ENCODE results near the gene GKN2.

GKN2 gene

DNA sequence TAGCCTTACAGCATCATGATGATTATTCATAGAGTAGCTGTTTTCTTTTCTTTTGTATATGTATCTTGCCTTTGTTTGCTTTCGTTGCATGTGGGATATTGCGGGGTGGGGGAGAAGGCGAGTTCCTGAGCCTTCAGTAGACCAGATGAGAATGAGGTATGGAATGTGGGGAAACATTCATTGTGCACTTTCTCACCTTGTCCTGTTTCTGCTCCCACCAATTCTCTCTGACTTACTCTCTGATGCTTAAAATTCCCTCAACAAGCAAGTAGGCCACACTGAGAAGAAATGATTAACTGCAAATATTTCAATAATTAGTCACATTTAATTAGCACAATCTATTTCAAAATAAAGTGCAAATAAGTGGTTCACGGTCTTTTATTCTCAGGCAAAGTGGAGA lies 31.0 kb downstream of the GKN2 start:
- Histone ChIP-seq H3K27me3 (no peaks in the 10 kb centered on the region), H3K27ac (no peak overlapping the region), H3K4me3 (ENCODE audit: low read depth in 1 of 2, low read length in 1 of 2) (no peak overlapping the region), H3K9me3 (no peaks in the 10 kb centered on the region), H3K36me3 (no peaks in the 10 kb centered on the region), H3K4me1 (ENCODE audit: control insufficient read depth in 1 of 2, insufficient read depth in 1 of 2, low read depth in 1 of 2, low read length in 1 of 2) (no peaks in the 10 kb centered on the region)
- TF ChIP-seq, protein P1, sequence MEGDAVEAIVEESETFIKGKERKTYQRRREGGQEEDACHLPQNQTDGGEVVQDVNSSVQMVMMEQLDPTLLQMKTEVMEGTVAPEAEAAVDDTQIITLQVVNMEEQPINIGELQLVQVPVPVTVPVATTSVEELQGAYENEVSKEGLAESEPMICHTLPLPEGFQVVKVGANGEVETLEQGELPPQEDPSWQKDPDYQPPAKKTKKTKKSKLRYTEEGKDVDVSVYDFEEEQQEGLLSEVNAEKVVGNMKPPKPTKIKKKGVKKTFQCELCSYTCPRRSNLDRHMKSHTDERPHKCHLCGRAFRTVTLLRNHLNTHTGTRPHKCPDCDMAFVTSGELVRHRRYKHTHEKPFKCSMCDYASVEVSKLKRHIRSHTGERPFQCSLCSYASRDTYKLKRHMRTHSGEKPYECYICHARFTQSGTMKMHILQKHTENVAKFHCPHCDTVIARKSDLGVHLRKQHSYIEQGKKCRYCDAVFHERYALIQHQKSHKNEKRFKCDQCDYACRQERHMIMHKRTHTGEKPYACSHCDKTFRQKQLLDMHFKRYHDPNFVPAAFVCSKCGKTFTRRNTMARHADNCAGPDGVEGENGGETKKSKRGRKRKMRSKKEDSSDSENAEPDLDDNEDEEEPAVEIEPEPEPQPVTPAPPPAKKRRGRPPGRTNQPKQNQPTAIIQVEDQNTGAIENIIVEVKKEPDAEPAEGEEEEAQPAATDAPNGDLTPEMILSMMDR (IDR thresholded peaks at IDR 0.05): no peak

DNA sequence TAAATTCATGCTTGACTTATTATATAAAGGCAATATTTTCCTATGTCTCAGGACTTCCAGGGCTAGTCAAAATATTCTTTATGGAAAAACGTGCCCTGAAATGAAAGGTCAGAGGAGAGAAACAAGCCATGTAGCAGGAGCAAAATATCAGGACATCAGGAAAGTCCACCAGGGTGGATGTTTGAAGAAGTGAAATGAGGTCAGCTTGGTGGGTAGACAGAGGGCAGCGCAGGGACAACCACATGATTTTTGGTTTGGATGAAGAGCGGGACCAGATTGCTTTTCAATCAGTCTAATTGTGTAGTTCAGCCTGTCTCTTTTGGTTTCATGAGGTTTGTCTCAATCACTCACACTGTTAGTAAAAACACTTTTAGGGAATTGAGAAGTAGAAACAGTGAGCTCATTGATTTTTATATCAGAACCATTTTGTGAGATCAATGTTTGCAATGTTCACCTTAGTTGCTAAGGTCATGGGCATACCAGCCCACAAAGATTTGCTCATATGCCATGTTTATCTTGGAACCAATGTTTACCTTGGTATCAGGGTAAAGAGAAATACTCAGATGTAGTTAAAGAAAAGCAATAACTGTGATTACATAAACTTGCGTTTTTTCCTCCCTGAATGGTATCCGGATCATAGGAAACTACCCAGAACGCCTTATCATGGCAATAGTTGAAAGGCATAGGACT lies 32.1 kb downstream of the GKN2 start:
- Histone ChIP-seq H3K4me1 (ENCODE audit: control insufficient read depth in 1 of 2, insufficient read depth in 1 of 2, low read depth in 1 of 2, low read length in 1 of 2) (no peaks in the 10 kb centered on the region), H3K27ac (no peak overlapping the region), H3K4me3 (ENCODE audit: low read depth in 1 of 2, low read length in 1 of 2) (no peak overlapping the region), H3K27me3 (no peaks in the 10 kb centered on the region), H3K9me3 (no peaks in the 10 kb centered on the region), H3K36me3 (no peaks in the 10 kb centered on the region)
- TF ChIP-seq, protein P1 (IDR thresholded peaks at IDR 0.05): no peak

GRCh38 chr2:68918497-68918896 lies 34.2 kb downstream of the GKN2 start:
- TF ChIP-seq, protein P1 (IDR thresholded peaks at IDR 0.05): no peak
- no peaks in the 10 kb centered on the region for H3K4me1 ChIP-seq (ENCODE audit: control insufficient read depth in 1 of 2, insufficient read depth in 1 of 2, low read depth in 1 of 2, low read length in 1 of 2)
- no peak overlapping the region for H3K4me3 ChIP-seq (ENCODE audit: low read depth in 1 of 2, low read length in 1 of 2)
- no peaks in the 10 kb centered on the region for H3K9me3 ChIP-seq
- no peaks in the 10 kb centered on the region for H3K27me3 ChIP-seq
- H3K36me3 ChIP-seq: no peaks in the 10 kb centered on the region
- no peak overlapping the region for H3K27ac ChIP-seq

DNA sequence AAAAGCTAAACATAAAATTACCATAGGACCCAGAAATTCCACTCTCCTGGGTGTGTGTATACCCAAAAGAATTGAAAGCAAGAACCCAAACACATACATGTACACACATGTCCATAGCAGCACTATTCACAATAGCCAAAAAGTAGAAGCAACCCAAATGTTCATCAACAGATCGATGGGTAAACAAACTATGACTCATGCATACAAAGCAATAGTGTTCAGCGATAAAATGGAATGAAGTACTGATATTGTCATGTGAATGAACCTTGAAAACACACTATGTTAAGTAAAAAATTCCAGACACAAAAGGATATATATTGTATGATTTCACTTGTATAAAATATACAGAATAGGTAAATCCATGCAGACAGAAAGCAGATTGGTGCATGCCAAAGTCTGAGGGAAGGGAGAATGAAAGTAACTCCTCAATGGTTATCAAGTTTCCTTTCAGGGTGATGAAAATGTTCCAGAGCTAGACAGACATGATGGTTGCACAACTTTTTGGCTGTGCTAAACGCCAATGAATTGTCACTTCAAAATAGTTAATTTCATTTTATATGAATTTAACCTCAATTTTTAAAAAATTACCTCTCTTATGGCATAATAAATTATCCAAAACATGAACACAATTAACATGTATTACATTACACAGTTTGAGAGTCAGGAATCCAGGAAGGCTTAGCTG lies 35.5 kb downstream of the GKN2 start:
- Histone ChIP-seq H3K27me3 (no peaks in the 10 kb centered on the region), H3K27ac (no peak overlapping the region), H3K4me3 (ENCODE audit: low read depth in 1 of 2, low read length in 1 of 2) (no peak overlapping the region), H3K4me1 (ENCODE audit: control insufficient read depth in 1 of 2, insufficient read depth in 1 of 2, low read depth in 1 of 2, low read length in 1 of 2) (no peaks in the 10 kb centered on the region), H3K9me3 (no peaks in the 10 kb centered on the region), H3K36me3 (no peaks in the 10 kb centered on the region)
- TF ChIP-seq, protein P1 (IDR thresholded peaks at IDR 0.05): no peak

DNA sequence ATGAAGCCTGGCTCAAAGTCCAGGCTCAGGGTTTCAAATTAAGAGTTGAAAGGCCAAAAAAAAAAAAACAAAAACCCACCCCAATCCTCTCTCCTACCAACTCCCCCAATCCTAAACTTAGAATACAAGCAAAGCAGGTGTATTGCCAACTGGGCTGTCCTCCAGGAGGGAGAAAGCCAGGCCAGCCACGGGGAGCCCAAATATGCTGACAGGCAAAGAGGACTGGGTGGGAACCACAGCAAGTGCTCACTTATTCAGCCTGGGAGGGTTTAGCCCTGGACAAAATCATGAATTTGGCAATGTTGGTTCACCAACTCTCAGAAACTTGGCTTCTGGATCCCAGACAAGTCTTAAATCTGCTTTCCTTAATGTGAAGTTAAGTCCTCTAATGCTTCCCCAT lies 36.5 kb downstream of the GKN2 start:
- Histone ChIP-seq H3K4me1 (ENCODE audit: control insufficient read depth in 1 of 2, insufficient read depth in 1 of 2, low read depth in 1 of 2, low read length in 1 of 2) (no peaks in the 10 kb centered on the region), H3K9me3 (no peaks in the 10 kb centered on the region), H3K4me3 (ENCODE audit: low read depth in 1 of 2, low read length in 1 of 2) (no peak overlapping the region), H3K27ac (no peak overlapping the region), H3K27me3 (no peaks in the 10 kb centered on the region), H3K36me3 (no peaks in the 10 kb centered on the region)
- TF ChIP-seq, protein P1 (IDR thresholded peaks at IDR 0.05): no peak
